Endothelial cell of umbilical vein (primary cell): ENCODE results near the gene SUSD5.

Experiments used
- EZH2 ChIP-seq: IDR thresholded peaks from 2 replicates; pipeline ENCODE4 v1.6.1; 2012; ENCODE audit warnings: borderline replicate concordance, low read depth, mild to moderate bottlenecking, moderate library complexity, low read length, inconsistent platforms; ENCODE audit not compliant: severe bottlenecking
- FOS ChIP-seq: IDR thresholded peaks from 2 replicates; pipeline ENCODE4 v1.6.1; 2011; ENCODE audit warnings: mild to moderate bottlenecking, low read length, moderate library complexity, borderline replicate concordance; ENCODE audit not compliant: insufficient read depth
- GATA2 ChIP-seq: IDR thresholded peaks from 2 replicates; pipeline ENCODE4 v1.7.0; 2011; ENCODE audit warnings: low read depth, mild to moderate bottlenecking, moderate library complexity, mixed read lengths, low read length; ENCODE audit not compliant: insufficient read length, insufficient read depth
- JUN ChIP-seq: IDR thresholded peaks from 2 replicates; pipeline ENCODE4 v1.6.1; 2011; ENCODE audit warnings: borderline replicate concordance, low read depth; ENCODE audit not compliant: insufficient read length, insufficient read depth
- MYC ChIP-seq: IDR thresholded peaks from one replicate; pipeline ENCODE4 v1.6.1; 2011; ENCODE audit warnings: mild to moderate bottlenecking, low read depth, low read length
- POLR2A ChIP-seq: IDR thresholded peaks from 2 replicates; pipeline ENCODE4 v1.6.1; 2012; ENCODE audit warnings: low read depth, mild to moderate bottlenecking, control low read depth, low read length
- POLR2AphosphoS5 ChIP-seq: IDR thresholded peaks from 2 replicates; pipeline ENCODE4 v1.6.1; 2012; ENCODE audit warnings: low read depth, mild to moderate bottlenecking, control low read depth, low read length, moderate library complexity; ENCODE audit not compliant: insufficient read depth
- TF ChIP-seq, protein P1 (sequence below), 2 donors: IDR thresholded peaks; 1 replicate in 1 of 2; 2 replicates in 1 of 2; pipeline ENCODE4 v1.5.1; 2011; ENCODE audit warnings: low read length in 2 of 2, mild to moderate bottlenecking in 2 of 2, moderate library complexity in 2 of 2, control low read depth in 1 of 2, inconsistent platforms in 1 of 2, low read depth in 1 of 2; ENCODE audit not compliant: insufficient read depth in 1 of 2; ENCODE audit errors: extremely low read depth in 1 of 2
- TF ChIP-seq, protein P2 (sequence below): IDR thresholded peaks from 2 replicates; pipeline ENCODE4 v1.6.1; 2011; ENCODE audit not compliant: insufficient read depth, insufficient read length

DNA sequence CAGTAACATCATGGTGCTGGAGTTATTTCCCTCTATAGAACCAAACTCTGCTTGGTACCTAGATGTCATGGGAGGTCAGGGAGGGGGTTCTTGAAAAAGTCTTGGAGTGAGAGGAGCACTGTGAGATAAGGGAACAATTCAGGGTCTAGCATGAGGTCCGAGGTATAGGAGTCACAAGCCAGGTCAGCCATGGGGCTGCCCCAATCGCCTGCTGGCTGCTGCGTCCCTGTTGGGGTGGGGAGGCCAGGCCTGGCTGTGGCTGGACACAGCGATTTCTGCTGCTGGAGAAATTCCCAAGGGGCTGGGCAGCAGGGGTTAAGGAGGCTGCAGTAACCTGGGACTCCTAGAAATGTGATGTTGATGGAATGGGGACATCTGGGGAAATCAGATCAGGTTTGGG lies 44.9 kb downstream of the SUSD5 start:
- TF ChIP-seq, protein P1, sequence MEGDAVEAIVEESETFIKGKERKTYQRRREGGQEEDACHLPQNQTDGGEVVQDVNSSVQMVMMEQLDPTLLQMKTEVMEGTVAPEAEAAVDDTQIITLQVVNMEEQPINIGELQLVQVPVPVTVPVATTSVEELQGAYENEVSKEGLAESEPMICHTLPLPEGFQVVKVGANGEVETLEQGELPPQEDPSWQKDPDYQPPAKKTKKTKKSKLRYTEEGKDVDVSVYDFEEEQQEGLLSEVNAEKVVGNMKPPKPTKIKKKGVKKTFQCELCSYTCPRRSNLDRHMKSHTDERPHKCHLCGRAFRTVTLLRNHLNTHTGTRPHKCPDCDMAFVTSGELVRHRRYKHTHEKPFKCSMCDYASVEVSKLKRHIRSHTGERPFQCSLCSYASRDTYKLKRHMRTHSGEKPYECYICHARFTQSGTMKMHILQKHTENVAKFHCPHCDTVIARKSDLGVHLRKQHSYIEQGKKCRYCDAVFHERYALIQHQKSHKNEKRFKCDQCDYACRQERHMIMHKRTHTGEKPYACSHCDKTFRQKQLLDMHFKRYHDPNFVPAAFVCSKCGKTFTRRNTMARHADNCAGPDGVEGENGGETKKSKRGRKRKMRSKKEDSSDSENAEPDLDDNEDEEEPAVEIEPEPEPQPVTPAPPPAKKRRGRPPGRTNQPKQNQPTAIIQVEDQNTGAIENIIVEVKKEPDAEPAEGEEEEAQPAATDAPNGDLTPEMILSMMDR (IDR thresholded peaks at IDR 0.05; ENCODE audit: extremely low read depth in 1 of 2, insufficient read depth in 1 of 2, low read depth in 1 of 2, low read length in 2 of 2) = no peak
- TF ChIP-seq, protein P2, sequence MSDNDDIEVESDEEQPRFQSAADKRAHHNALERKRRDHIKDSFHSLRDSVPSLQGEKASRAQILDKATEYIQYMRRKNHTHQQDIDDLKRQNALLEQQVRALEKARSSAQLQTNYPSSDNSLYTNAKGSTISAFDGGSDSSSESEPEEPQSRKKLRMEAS = no peak
- TF ChIP-seq POLR2AphosphoS5 (no peak), EZH2 (no peak), POLR2A (no peak), MYC (no peak), FOS (no peak), JUN (no peak), GATA2 (no peak)
